GM21717 (cell line): ENCODE data around the gene CPNE2.
A peak's percentile ranks its signal among the peaks of the same experiment; 100 is the strongest.

Experiments used
- ATAC-seq: cut with Tn5 transposase; IDR thresholded peaks from one replicate; pipeline ENCODE4 v1.9.1; 2021; ENCODE audit warnings: mild to moderate bottlenecking, moderate library complexity; ENCODE audit not compliant: unreplicated experiment

Gene CPNE2

DNA sequence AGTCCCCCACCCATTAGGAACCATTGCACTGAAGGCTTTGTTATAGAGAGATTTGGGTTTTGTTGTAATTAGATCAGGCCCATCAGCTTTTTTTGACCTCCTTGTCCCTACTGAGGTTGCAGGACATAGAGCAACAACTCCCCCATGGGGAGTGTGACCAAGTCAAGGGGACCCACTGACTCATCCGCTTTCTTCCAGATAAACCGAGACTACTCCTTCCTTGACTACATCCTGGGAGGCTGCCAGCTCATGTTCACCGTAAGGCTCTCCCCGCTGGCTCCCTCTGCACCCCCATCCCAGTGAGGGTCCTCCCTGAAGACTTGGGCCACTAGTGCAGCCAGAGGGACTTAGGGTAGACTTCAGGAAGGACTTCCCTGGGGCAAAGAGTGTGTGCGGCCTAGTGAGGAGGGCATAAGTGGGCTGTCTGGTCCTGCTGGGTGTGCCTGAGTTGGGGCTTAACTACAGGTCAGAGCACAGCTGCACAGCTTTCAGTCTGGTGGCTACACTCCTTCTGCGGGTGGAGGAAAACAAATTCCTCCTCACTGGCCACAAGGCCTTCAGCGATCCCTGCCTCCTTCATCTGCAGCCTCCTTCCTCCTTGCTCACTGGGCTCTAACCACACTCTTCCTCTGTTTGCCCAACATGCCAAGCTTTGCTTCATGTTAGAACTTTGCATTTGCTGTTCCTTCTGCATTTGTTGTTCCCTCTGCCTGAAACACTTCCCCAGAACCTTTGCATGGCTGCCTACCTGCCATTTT is 31.0 kb downstream of the CPNE2 start:
- no peak for ATAC-seq

DNA sequence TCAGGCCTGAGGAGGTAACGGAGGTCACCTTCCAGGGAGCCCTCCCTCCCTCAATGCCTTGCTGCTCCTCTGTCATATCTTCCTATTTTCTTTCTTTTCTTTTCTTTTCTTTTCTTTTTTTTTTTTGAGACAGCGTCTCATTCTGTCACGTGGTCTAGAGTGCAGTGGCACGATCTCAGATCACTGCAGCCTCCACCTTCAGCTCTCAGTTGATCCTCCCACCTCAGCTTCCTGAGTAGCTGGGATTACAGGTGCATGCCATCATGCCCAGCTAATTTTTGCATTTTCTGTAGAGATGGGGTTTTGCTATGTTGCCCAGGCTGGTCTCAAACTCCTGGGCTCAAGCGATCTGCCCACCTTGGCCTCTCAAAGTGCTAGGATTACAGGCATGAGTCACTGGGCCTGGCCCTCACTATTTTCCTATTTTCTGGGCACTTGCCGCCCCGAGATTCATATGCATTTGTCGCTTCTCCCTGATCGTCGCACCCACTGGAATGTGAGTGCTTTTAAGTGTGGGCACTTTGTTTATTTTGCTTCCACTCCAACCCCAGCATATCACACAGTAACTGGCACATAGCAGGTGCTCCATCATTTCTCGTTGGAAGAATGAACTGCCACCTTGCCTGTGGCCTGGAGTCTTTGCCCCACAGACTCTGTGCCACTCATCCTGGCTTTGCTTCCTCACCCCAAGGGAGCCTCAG is 31.7 kb downstream of the CPNE2 start:
- ATAC-seq = no peak

- no peak for ATAC-seq
Observed at GRCh38 chr16:57125376-57125775, 33.0 kb downstream of the CPNE2 start.

- ATAC-seq = no peak
Observed at GRCh38 chr16:57125969-57126368, 33.6 kb downstream of the CPNE2 start.

DNA sequence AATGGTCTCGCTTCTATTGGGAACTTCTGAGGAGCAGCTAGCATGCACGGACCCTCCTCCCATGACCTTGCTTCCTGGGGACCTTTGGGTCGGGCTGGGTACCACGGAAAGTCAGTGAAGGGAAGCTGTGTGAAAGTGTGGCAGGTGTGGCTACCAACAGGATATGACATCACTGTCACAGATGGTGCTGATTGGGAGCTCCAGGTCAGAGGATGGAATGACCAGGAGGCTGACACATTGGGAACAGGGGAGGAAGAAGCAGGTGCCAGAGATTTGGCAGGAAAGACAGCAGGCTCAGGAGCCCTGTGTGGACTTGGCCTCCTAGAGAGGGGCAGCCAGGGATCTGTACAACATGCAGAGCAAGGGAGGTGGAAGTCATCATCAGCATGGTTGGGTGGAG is 34.0 kb downstream of the CPNE2 start:
- ATAC-seq = no peak

DNA sequence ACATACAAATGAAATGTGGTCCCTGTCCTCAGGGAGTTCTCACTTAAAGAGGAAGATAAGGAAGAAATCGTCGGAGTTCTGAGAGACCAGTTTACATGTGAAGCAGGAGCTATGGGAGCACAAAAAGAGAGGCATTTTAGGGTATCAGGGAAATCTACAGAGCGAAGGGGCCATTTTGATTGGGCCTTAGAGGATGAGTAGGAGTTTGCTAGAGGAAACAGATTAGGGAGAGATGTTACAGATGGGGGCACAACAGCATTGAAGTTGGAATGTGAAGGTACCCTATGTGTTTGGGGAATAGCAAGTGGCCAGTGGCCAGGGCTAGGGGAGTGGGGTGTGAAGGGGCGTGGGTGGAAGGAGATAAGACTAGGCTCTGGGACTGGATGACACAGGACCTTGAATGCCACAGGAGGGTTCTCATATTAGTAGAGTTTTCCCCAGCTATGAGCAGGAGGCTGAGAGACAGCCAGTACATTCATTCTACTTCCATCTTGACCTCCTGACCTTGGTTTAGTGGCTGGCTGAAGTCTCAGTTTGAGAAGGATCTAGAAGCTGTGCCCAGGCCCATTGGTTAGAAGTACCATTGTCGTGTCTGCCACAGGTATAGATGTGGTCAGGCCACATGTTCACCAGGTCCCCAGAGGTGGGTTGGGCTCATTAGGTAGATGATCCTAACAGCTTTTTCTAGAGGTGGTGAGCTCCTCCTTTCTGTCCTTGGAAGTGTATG is 34.8 kb downstream of the CPNE2 start:
- peak; percentile 46 for ATAC-seq

DNA sequence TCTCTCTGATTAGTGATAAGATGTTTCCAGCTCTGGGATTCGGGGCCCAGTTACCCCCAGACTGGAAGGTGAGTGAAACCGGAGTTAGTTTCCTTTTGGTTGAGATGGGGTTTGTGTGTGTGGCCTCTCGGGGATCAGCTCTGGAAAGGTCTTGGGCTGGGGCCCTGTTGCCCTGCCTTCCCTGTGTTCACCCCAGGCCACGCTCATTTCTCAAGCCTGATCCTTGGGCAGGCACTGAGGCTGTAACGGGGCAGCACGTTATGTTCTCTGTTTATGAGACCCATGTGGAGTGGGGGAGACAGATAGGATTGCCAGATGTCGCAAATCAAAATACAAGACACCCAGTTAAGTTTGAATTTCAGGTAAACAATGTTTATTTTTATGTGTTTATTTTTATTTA is 35.5 kb downstream of the CPNE2 start:
- no peak for ATAC-seq

DNA sequence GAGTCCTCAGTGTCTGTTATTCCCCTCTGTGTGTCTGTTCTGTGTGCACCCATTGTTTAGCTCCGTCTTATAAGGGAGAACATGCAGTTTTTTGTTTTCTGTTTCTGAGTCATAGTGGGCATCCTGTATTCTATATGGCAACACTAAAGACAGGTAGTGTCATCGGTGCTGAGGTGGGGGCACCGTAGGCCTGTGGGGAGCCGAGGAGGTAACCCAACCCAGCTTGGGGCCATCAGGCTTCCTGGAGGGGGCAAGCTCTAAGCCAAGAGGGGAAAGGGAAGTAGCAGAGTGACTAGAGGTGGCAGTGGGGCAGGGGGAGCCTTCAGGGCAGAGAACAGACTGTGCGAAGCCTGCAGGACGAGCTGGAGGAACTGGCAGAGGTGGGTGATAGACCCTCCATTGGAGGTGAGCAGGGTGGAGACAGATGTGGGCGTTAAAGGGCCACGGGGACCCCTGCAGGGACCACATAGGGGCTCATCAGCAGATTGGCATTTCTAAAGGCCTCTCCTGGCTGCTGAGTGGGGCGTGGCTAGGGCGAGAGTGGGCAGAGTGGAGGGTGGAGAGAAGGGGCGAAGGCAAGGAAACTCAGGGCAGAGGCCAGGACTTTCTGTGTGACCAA is 36.5 kb downstream of the CPNE2 start:
- ATAC-seq = no peak

- ATAC-seq = no peak
Observed at GRCh38 chr16:57130950-57131321, 38.6 kb downstream of the CPNE2 start.

GRCh38 chr16:57131351-57131970 is 39.1 kb downstream of the CPNE2 start:
- no peak for ATAC-seq

DNA sequence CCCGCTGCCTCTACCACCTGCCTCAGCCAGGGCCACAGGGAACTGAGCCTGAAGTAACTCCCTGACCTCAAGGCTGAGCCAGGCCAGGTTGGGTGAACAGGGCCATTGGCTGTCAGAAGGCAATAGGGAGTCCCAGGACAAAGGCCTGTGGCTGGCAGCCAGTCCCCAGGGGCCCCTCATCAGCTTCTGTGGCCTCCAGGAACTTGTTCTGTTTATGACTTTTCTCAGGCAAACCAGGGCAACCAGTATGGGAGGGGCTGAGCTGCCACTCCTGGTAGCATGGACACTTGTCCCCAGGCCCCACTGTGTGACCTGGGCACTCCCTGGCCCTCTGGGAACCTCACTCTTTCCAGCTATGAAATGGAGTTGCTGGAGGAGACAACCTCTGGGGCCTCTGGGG is 40.1 kb downstream of the CPNE2 start:
- no peak for ATAC-seq

- ATAC-seq = no peak
Observed at GRCh38 chr16:57133031-57133430, 40.6 kb downstream of the CPNE2 start.

DNA sequence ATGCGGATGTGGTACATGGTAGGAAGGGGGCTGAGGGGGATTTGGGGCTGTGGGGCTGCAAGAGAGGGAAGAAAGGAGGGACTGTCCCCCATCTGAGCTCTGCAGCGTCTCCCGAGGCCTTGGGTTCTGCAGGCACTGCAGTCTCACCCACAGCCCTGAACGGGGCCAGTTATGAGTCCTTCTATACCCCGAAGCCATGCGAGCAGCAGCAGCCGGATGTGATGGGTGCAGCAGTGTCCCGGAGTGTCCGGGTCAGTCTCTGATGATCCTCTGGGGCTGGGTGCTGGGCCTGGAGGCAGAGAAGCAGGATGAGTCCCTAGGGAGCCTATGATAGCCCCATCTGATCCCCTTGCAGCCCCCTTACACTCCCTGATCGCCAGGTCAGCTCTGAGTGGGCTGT is 41.5 kb downstream of the CPNE2 start:
- ATAC-seq = no peak

DNA sequence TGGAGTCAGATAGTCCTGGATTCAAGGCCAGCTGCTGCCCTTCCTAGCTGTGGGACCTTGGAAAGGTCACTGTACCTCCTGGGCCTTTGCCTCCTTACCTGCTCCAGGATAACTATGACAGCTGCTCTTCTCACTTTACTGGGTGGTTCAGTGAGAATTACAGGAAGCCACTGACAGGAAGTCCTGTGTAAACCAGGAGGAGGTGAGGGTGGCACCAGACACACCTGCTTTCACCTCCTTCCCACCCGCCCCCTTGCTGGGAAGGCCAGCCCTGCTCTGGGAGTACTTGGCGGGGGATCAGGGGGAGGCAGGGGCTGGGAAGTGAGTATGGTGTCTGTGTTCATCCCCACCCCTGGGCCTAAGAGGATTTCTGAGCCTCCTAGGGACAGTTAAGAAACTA is 42.6 kb downstream of the CPNE2 start:
- ATAC-seq = no peak

- no peak for ATAC-seq
Observed at GRCh38 chr16:57137043-57137442, 44.7 kb downstream of the CPNE2 start.

DNA sequence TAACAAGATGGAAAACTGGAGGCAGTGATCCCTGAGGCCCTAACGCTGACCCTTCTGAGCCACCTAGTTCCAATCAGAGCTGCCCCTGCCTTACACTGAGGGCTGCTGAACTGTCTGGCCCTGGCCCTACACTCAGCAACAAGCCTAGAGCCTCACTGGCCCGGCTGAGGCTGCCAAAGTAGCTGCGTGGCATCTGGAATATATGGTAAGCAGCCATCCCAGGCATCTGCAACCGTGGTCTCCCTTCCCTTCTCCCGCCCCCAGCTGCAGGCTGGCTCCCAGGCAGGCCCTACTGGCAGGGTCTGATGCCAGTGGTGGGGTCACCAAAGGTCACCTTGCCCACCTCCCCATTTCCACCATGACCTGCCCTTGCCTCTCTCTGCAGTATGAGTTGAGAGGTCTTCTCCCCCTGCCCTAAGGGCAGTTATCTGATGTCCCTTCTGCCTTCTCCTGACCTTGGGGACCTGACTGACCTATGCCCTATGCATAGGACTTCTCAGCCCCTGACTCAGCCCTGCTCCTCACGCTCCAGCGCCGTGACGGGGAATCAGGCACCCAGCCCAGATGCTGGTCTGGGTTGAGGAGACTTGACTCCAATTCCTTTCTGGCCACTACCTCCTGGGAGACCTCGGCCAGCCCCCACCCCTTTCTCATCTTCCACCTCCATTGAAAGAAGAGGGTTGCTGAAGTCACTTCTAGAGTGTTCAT is 45.3 kb downstream of the CPNE2 start:
- ATAC-seq = no peak

GRCh38 chr16:57138281-57138935 is 46.0 kb downstream of the CPNE2 start:
- ATAC-seq = no peak

- no peak for ATAC-seq
Observed at GRCh38 chr16:57140931-57141668, 48.7 kb downstream of the CPNE2 start.
